HEK293T (cell line): ENCODE measurements around the gene ZNF248.
"Not testable (repeated sequence)": the region's sequence is repeated elsewhere in the genome, so short reads cannot be mapped to it uniquely, and the experiment has no call there.

Experiments used
- ARNT ChIP-seq: fragments of 450-650 bp; IDR thresholded peaks from 2 replicates; pipeline ENCODE4 v1.6.1; 2017; ENCODE audit warnings: mild to moderate bottlenecking
- SP1 ChIP-seq: fragments of 450-650 bp; IDR thresholded peaks from 2 replicates; pipeline ENCODE4 v1.6.1; 2017
- ZNF384 ChIP-seq: fragments of 450-650 bp; IDR thresholded peaks from 2 replicates; pipeline ENCODE4 v1.6.1; 2016
- TF ChIP-seq, protein P1 (sequence below): fragments of 450-650 bp; IDR thresholded peaks from 2 replicates; pipeline ENCODE4 v1.6.1; 2016

GRCh38 chr10:37738241-37738640 lies 119.2 kb downstream of the ZNF248 start:
- TF ChIP-seq ZNF384, SP1, ARNT: not testable (repeated sequence)
- TF ChIP-seq, protein P1, sequence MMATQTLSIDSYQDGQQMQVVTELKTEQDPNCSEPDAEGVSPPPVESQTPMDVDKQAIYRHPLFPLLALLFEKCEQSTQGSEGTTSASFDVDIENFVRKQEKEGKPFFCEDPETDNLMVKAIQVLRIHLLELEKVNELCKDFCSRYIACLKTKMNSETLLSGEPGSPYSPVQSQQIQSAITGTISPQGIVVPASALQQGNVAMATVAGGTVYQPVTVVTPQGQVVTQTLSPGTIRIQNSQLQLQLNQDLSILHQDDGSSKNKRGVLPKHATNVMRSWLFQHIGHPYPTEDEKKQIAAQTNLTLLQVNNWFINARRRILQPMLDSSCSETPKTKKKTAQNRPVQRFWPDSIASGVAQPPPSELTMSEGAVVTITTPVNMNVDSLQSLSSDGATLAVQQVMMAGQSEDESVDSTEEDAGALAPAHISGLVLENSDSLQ = not testable (repeated sequence)
